Measurements from ENCODE around the gene POLR1H. TPM values are rescaled to one million over a fixed set of nuclear protein-coding genes. Genes with fewer than 3 reads are reported as not detected.

The POLR1H gene
- total RNA-seq, 3 donors from 2014 or later (not counting 1 experiment from before 2014, with no cell fraction given) = 21.0 to 36.2 (median 28.5) TPM

DNA sequence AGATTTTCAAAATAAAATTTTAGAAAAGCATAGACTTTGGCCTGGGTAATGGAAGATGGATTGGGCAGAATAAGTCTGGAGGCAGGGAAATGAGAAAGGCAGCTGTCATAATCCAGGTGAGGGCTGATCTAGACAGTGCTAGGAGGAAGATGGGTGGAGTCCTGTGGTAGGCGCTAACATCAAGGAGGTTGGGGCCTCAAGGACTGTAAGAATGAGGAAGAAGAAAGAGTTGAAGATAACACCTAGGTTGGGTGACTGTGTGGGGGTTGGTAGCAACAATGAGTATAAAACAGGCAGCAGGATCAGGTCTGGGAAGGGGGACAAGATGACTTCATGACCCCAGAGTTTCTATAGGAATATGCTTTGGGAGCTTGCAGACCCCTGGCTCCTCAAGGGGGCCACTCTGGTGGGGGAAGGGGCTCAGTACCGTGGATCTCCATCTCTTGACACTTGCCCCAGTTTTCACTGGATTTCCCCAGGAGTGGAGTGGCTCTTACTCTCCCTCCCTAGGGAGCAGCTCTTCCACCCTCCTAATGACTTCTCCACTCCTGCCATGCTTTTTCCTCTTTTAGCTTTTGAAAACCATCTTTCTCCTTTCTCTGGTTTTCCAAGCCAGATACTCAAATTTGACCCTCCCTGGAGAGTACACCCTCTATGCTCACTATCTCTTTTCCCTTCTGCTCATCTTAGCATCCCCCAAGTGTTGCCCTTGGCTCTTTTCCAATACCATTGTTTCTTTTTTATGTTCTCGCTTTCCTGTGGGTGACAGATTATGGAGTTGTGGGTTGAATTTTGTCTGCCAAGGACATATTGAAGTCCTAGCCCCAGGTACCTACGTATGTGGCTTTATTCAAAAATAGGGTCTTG, 37.1 kb downstream of the POLR1H start:
- H3K4me3 ChIP-seq (ENCODE audit: low read length) = no peak overlapping the region
- no peaks in the 10 kb centered on the region for H3K36me3 Mint-ChIP-seq

GRCh38 chr6:30100154-30100553, 39.1 kb downstream of the POLR1H start:
- Histone ChIP-seq H3K27me3 (ENCODE audit: control insufficient read depth, insufficient read depth, low read length) (peaks cover 40% of the 10 kb centered on the region), H3K9me3 (ENCODE audit: control insufficient read depth, insufficient read depth, low read length) (no peaks in the 10 kb centered on the region), H3K27ac (ENCODE audit: low read length) (no peak overlapping the region), H3K36me3 (ENCODE audit: control insufficient read depth, insufficient read depth, low read length) (no peaks in the 10 kb centered on the region), H3K4me1 (ENCODE audit: control insufficient read depth, insufficient read depth, low read length) (peaks cover 38% of the 10 kb centered on the region), H3K4me3 (ENCODE audit: low read length) (no peak overlapping the region)
- DNase-seq = no peak
- 38% methylated on average over 5 of the region's 8 CpGs for WGBS (ENCODE audit: insufficient coverage)
- intact Hi-C loops (cut with micrococcal nuclease) = loop anchor here (5.0 kb wide), 1 partner anchor 297 kb away; no protein-coding TSS in a partner anchor
- TF ChIP-seq, protein P1, sequence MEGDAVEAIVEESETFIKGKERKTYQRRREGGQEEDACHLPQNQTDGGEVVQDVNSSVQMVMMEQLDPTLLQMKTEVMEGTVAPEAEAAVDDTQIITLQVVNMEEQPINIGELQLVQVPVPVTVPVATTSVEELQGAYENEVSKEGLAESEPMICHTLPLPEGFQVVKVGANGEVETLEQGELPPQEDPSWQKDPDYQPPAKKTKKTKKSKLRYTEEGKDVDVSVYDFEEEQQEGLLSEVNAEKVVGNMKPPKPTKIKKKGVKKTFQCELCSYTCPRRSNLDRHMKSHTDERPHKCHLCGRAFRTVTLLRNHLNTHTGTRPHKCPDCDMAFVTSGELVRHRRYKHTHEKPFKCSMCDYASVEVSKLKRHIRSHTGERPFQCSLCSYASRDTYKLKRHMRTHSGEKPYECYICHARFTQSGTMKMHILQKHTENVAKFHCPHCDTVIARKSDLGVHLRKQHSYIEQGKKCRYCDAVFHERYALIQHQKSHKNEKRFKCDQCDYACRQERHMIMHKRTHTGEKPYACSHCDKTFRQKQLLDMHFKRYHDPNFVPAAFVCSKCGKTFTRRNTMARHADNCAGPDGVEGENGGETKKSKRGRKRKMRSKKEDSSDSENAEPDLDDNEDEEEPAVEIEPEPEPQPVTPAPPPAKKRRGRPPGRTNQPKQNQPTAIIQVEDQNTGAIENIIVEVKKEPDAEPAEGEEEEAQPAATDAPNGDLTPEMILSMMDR (IDR thresholded peaks at IDR 0.05) = no peak
- Mint-ChIP-seq H3K4me3 (peak overlapping the region; percentile 61), H3K9me3 (no peaks in the 10 kb centered on the region), H3K4me1 (peaks cover 34 to 37% of the 10 kb centered on the region in 2 donors), H3K27ac (no peak overlapping the region), H3K36me3 (no peaks in the 10 kb centered on the region), H3K27me3 (ENCODE audit: low read depth in 2 of 2) (peaks cover 55 to 58% of the 10 kb centered on the region in 2 donors)
- ATAC-seq = no peak

More for the DNA sequence above, 37.1 kb downstream of the POLR1H start:
- H3K27me3 ChIP-seq (ENCODE audit: control insufficient read depth, insufficient read depth, low read length) = peaks cover 38% of the 10 kb centered on the region
- TF ChIP-seq, protein P1 (IDR thresholded peaks at IDR 0.05) = no peak
- Mint-ChIP-seq H3K27me3 (ENCODE audit: low read depth in 2 of 2) (peaks cover 65 to 68% of the 10 kb centered on the region in 2 donors), H3K27ac (no peak overlapping the region), H3K4me1 (peaks cover 27 to 30% of the 10 kb centered on the region in 2 donors), H3K4me3 (peak overlapping the region; percentile 33), H3K9me3 (no peaks in the 10 kb centered on the region)
- WGBS (ENCODE audit: insufficient coverage) = 49% methylated on average over 3 of the region's 4 CpGs
- H3K9me3 ChIP-seq (ENCODE audit: control insufficient read depth, insufficient read depth, low read length) = no peaks in the 10 kb centered on the region
- DNase-seq (peak in 1 of 2 donors; percentile 40), ATAC-seq (no peak)
- intact Hi-C loops (cut with micrococcal nuclease) = no loop called here
- H3K4me1 ChIP-seq (ENCODE audit: control insufficient read depth, insufficient read depth, low read length) = peaks cover 31% of the 10 kb centered on the region
- no peaks in the 10 kb centered on the region for H3K36me3 ChIP-seq (ENCODE audit: control insufficient read depth, insufficient read depth, low read length)
- no peak overlapping the region for H3K27ac ChIP-seq (ENCODE audit: low read length)

DNA sequence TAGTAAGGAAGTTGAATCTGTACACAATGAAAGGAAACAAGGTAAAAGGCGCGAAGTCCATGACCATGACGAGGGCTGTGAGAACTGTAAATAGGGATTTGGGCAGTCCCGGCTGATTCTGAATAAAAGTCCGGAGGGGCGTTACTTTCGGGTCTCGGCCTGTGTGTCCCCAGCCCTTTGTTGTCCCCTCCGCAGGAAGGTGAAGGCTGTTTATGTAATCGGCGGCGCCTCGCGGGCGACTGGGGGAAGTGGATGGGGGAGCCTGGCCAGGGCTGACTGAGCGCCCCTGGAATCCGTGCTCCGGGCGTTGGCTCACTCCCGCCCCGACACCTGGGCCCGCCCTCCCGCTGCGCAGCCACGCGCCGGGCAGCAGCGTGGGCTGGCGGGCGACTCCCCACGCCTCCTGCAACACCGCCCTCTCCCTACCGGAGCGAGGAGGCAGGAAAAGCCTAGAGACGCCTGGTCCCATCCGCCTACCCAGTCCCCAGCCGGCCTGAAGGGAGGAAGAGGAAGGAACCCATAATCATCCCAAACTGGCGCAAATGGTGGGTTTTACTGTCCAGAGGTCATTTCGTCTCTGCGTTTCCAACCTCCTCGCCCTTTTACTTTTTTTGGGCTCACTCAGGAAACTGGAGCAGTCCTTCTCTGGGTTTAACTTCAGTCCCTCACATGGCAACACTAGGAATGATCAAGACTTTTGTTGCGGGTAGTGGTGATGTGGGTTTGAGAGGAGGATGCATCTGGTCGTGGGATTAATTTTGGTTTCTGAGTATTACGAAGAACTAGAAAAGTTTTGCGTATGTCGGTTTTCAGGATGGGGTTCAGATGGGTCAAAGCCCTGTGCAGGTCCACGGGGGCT, 39.7 kb downstream of the POLR1H start:
- H3K9me3 Mint-ChIP-seq = no peaks in the 10 kb centered on the region
- H3K27ac Mint-ChIP-seq = peak overlapping the region in 1 of 2 donors; percentile 80
- WGBS (ENCODE audit: insufficient coverage) = 2% methylated on average over 47 of the region's 47 CpGs
- TF ChIP-seq, protein P1 (IDR thresholded peaks at IDR 0.05) = no peak
- Histone ChIP-seq H3K27ac (ENCODE audit: low read length) (no peak overlapping the region), H3K36me3 (ENCODE audit: control insufficient read depth, insufficient read depth, low read length) (no peaks in the 10 kb centered on the region), H3K4me1 (ENCODE audit: control insufficient read depth, insufficient read depth, low read length) (peaks cover 38% of the 10 kb centered on the region), H3K4me3 (ENCODE audit: low read length) (no peak overlapping the region), H3K9me3 (ENCODE audit: control insufficient read depth, insufficient read depth, low read length) (no peaks in the 10 kb centered on the region), H3K27me3 (ENCODE audit: control insufficient read depth, insufficient read depth, low read length) (peaks cover 40% of the 10 kb centered on the region)
- peak overlapping the region; percentile 73 for H3K4me3 Mint-ChIP-seq
- peaks cover 51 to 55% of the 10 kb centered on the region in 2 donors for H3K27me3 Mint-ChIP-seq (ENCODE audit: low read depth in 2 of 2)
- ATAC-seq (no peak), DNase-seq (peak in 1 of 2 donors; percentile 39)
- intact Hi-C loops (cut with micrococcal nuclease) = loop anchor here (5.0 kb wide), 1 partner anchor 296 kb away; no protein-coding TSS in a partner anchor
- no peaks in the 10 kb centered on the region for H3K36me3 Mint-ChIP-seq
- H3K4me1 Mint-ChIP-seq = peaks cover 34 to 37% of the 10 kb centered on the region in 2 donors

Data from natural killer cell (primary cell).